Activated effector memory CD4-positive, alpha-beta T cell treated with Interleukin-2 at 50 U/mL for 16 hours (primary cell): ENCODE data around the gene RAB32.

Experiments used
- DNase-seq: peaks from one replicate; pipeline ENCODE4 v3.0.0-alpha.2; 2020

The RAB32 gene

DNA sequence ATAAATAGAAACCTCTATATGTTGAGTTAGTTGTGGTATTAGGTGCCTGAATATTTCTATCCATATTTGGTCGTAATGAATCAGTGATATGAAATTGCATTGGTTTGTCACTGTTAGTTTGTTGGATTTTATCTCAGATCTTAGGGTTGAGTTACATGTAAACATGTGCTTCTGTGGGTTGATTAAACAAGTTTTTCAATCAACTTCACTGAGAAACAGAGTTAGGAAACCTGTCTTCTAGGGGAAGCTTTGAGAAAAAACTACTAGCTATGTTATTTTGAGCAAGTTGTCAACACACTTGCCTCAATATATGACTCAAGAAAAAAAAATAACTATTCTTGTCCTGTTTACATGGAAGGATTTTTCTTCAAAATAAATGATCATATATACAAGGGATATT lies 40.3 kb downstream of the RAB32 start:
- DNase-seq, result no peak

DNA sequence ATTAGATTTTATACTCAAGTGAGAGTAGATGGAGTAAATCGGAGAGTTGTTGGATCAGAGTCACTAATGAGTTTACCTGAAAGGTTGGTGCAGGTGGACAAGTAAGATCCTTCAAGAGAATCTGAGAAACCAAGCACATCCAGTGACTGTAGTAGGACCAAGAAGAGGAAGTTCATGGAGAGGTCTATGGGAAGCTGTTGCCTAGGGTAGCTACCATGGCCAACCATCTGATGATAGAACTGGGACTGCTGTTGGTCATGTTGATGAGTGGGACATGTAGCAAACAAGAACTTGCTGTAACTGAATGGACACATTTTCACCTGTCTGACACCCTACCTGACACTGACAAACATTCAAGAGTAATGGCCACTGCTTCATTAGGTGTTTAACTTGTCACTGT lies 43.8 kb downstream of the RAB32 start:
- no peak for DNase-seq

DNA sequence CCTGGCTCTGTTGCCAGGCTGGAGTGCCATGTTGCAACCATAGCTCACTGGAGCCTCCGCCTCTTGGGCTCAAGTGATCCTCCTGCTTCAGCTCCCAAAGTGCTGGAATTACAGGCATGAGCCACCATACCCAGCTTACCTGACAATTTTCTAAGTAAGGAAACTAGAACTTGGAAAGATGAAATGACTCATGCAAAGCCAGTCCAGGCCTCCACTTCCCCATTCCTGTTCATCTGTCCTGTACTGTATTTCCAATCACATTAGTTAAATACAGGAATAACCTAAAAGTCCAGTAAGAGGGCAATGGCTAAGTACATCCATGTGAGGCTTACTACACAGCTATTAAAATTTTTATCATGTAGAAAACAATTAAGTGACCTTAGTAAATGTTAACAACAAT lies 46.9 kb downstream of the RAB32 start:
- no peak for DNase-seq

DNA sequence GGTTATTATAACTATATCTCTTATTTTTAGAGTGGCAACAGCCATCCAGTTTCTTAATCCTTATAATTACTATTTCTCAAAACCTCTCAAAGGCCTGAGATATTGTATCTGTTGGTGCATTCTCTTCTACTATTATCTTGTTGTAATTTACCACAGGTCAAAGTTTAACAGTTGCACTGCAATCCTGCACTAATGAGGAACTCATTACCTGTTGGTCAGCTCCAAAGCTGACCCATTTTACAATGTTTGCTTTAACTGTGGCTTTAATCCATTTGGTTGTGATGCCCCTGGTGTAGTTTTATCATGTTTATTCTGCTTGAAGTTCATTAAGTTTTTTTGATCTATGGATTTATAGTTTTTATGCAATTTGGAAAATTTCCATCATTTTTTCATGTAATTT lies 48.8 kb downstream of the RAB32 start:
- no peak for DNase-seq

DNA sequence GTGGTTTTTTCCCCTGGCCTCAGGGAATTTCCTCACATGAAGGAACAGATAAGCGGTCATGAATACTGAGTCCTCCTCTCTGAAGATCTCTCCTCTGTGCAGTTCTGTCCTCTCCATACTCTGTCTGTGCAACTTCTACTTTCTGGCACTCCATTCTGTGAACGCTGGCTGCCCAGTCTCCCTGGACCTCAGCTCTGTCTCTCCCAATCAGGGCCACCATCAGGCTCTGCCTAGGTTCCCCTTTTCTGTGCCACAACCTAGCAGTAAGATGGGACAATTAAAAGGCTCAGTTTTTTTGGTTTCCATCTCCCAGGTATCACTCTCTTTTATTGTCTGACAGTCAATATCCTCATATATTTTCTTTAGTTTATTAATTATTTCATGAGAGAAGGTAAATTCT lies 50.4 kb downstream of the RAB32 start:
- no peak for DNase-seq

DNA sequence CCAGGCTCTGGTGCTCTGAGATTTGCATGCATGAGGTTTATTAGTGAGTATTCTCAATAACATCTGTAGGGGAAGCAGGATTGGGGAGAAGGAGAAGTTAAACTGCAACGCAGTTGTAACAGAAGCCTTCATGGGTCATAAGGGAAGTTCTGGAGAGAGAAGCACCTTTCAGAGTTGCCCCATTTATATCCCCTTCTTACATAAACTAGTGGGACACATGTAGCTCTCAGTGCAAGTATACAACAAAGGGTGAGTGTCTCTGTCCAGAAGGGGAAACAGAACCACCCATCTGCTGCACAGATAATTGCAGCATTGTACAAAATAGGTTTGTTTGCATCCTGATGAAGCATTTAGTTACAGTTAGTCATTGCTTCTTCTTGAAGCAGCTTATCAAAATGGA lies 50.9 kb downstream of the RAB32 start:
- no peak for DNase-seq

DNA sequence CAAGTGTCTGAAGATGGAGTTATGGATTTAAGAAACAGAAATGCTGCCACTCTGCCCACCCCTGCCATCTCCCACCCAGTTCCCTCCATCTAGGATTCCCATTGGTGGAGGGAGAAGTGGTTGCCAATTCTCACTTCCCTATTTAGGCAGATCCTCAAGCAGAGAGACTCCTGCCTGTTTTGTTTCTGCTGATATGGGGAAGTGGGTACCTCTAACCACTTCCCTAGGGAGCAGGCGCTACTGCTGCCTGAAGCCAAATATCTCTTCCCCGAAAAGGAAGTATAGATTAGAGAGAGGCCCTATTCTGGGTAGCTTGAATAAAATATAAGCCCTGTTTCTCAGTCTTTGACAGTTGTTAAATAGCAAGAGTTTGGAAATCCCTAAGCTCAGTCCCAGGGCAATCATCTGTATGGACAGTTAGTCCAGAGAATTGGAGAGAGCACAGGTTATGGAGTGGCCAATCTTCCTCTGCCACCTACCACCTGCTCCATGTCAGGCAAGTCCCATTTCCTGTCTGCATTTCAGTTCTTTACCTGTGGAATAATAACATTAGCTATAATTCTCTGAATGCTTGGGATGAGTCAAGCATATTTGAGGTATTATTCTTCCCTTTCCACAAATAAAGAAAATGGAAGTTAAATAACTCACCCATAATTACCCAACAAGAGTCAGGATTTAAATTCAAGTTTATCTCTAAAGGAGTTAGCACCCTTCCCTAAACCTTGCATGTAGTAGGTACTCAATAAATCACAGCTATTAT lies 52.5 kb downstream of the RAB32 start:
- DNase-seq, result no peak

DNA sequence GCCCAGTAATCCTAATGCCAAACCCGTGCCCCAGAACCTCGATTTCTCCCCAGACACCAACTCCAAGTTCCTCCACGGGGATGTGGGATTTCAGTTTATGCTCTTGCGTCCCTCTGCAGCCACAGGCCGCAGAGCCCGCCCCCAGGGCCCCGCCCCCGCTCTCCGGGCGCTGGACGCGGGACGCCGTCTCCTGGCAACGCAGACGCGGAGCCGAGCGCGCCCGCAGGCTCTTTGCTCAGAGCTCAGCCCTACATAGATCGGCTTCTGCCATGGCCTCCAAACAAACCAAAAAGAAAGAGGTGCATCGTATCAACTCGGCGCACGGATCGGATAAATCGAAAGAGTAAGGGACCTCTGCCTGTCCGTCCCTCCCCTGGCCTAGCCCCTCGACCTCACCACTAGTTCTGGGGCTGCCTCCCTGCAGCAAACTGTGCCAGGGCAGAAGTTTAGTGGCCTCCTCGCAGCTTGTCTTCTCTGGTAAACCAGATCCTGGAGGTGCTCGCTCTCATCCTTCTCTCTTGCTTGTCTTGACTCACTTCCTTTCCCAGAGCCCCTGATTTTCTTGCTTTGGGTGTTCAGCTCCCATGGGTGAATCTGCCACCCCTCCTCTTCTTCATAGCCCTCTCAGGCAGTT lies 55.3 kb downstream of the RAB32 start, which contains the start of gene ADGB:
Gene ADGB (plus strand): TSS at position 201 of the 634 bp plus-strand sequence. CDS start 69 bp downstream, at position 270.
- DNase-seq, result no peak

DNA sequence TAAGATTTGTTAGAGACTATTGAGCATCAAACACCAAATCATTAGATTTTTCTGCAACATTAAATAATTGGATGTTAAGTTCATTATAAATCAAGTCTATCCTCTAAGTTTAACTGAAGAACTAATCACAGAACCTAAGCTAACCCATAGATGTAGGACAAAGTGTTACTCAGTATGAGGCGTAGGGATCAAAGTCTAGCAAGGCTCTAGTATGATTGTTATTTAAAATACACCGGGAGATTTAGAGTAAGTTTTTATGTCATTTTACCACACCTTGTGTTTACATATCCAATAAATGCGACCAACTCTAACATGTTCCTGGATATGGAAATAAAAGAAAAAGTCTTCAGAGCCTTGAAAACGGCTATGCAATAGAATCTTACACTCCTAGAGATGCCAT lies 57.7 kb downstream of the RAB32 start:
- no peak for DNase-seq

DNA sequence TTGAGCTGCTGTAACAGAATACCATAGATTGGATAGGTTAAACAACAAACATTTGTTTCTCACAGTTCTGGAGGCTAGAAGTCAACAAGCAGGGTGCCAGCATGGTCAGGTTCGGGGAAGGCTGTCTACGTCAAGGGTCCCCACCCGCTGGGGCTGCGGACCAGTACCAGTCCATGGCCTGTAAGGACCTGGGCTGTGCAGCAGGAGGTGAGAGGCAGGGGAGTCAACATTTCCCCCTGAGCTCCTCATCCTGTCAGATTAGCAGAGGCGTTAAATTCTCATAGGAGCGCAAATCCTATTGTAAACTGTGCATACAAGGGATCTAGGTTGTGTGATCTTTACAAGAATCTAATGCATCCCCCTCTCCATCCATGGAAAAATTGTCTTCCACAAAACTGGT lies 58.9 kb downstream of the RAB32 start:
- no peak for DNase-seq
